B cell (primary cell): ENCODE data around the gene FAM120C. TPM values are rescaled to one million over a fixed set of nuclear protein-coding genes. Genes with fewer than 3 reads are reported as not detected.

Source experiments
- ATAC-seq: fragments of 200-7000 bp; cut with Tn5 transposase; one replicate; pipeline ENCODE4 v1.10.0; 2021; ENCODE audit warnings: low read depth, mild to moderate bottlenecking, moderate number of reproducible peaks, moderate library complexity
- CTCF ChIA-PET: fragments of 350-600 bp; sonication (Branson Sonifier 250); formaldehyde crosslinking; loops from one replicate; lab custom pipeline; 2021; ENCODE audit warnings: antibody characterized with exemption, inconsistent platforms; lab: Charles Lee
- POLR2A ChIA-PET: fragments of 350-600 bp; sonication (Branson Sonifier 250); formaldehyde crosslinking; loops from one replicate; lab custom pipeline; 2021; ENCODE audit warnings: antibody characterized with exemption; lab: Charles Lee
- DNase-seq: peaks from one replicate; pipeline ENCODE4 v3.0.0; 2013
- H2AFZ ChIP-seq: 2 replicates; pipeline ENCODE4 v1.6.1; 2012; ENCODE audit warnings: mild to moderate bottlenecking, low read depth, low read length; ENCODE audit not compliant: insufficient read depth, poor library complexity, severe bottlenecking
- H3K27ac ChIP-seq, 2 donors: 1 replicate in 1 of 2; 2 replicates in 1 of 2; pipeline ENCODE4 v1.5.1; 2012 to 2013; ENCODE audit warnings: low read length in 2 of 2, mild to moderate bottlenecking in 2 of 2, moderate library complexity in 1 of 2
- H3K27me3 ChIP-seq, 4 experiments: fragments of 200-600 bp in 1 of 4; sonication (generic) in 1 of 4; replicated peaks in 1 of 4; 1 replicate in 2 of 4; 2 replicates in 2 of 4; pipeline versions ENCODE4 v1.6.1 to v1.7.0; 2013 to 2016; ENCODE audit warnings: low read length in 3 of 4, mild to moderate bottlenecking in 2 of 4, mixed read lengths in 1 of 4, moderate library complexity in 1 of 4; ENCODE audit not compliant: insufficient read depth in 4 of 4, control insufficient read depth in 3 of 4; ENCODE audit errors: control extremely low read depth in 1 of 4
- H3K36me3 ChIP-seq, 2 experiments: replicated peaks in 1 of 2; 1 replicate in 1 of 2; 2 replicates in 1 of 2; pipeline versions ENCODE4 v1.6.1 to v1.7.1; 2013; ENCODE audit warnings: low read length in 1 of 2; ENCODE audit not compliant: insufficient read depth in 2 of 2, control insufficient read depth in 1 of 2; ENCODE audit errors: control extremely low read depth in 1 of 2, extremely low read depth in 1 of 2
- H3K4me1 ChIP-seq, 2 donors: fragments of 200-600 bp in 1 of 2; sonication (generic) in 1 of 2; 1 replicate in 1 of 2; 2 replicates in 1 of 2; pipeline versions ENCODE4 v1.5.1 to v1.6.1; 2013 to 2017; ENCODE audit warnings: low read length in 2 of 2; ENCODE audit not compliant: control insufficient read depth in 2 of 2, insufficient read depth in 2 of 2
- H3K4me2 ChIP-seq: replicated peaks from 2 replicates; pipeline ENCODE3; 2012; ENCODE audit warnings: mild to moderate bottlenecking, low read depth, low read length; ENCODE audit not compliant: poor library complexity, severe bottlenecking
- H3K4me3 ChIP-seq, 5 experiments: fragments of 200-600 bp in 1 of 5; sonication (generic) in 1 of 5; 1 replicate in 3 of 5; 2 replicates in 2 of 5; pipeline versions ENCODE4 v1.5.1 to v1.7.0; 2011 to 2016; ENCODE audit warnings: low read length in 4 of 5, mild to moderate bottlenecking in 4 of 5, low read depth in 2 of 5, control low read depth in 1 of 5, moderate library complexity in 1 of 5; ENCODE audit not compliant: insufficient read depth in 1 of 5; ENCODE audit errors: control extremely low read depth in 1 of 5, extremely low read depth in 1 of 5
- H3K79me2 ChIP-seq: fragments of 200-600 bp; sonication (generic); one replicate; pipeline ENCODE4 v1.6.0; 2016; ENCODE audit warnings: low read length; ENCODE audit not compliant: control insufficient read depth, insufficient read depth
- H3K9ac ChIP-seq: fragments of 200-600 bp; sonication (generic); 2 replicates; pipeline ENCODE4 v1.6.1; 2017; ENCODE audit warnings: mild to moderate bottlenecking, low read length, moderate library complexity
- H3K9me3 ChIP-seq, 3 donors: one replicate each; pipeline versions ENCODE4 v1.6.1 to v1.7.1; 2013; ENCODE audit warnings: low read length in 2 of 3; ENCODE audit not compliant: control insufficient read depth in 2 of 3, insufficient read depth in 1 of 3; ENCODE audit errors: control extremely low read depth in 1 of 3
- H4K20me1 ChIP-seq: 2 replicates; pipeline ENCODE4 v1.6.0; 2012; ENCODE audit warnings: mild to moderate bottlenecking, low read length; ENCODE audit not compliant: insufficient read depth, control insufficient read depth, poor library complexity, severe bottlenecking
- H3K27ac Mint-ChIP-seq: one replicate; pipeline ENCODE4 v1.8.0; 2021; ENCODE audit warnings: mixed read lengths
- H3K27me3 Mint-ChIP-seq: one replicate; pipeline ENCODE4 v1.8.0; 2021; ENCODE audit warnings: mixed read lengths
- H3K4me1 Mint-ChIP-seq: one replicate; pipeline ENCODE4 v1.8.0; 2021; ENCODE audit warnings: mixed read lengths
- H3K4me3 Mint-ChIP-seq: one replicate; pipeline ENCODE4 v1.8.0; 2021; ENCODE audit warnings: mixed read lengths
- H3K9me3 Mint-ChIP-seq: one replicate; pipeline ENCODE4 v1.8.0; 2022; ENCODE audit warnings: mixed read lengths; ENCODE audit not compliant: insufficient read depth
- CTCF ChIP-seq: fragments of 200-600 bp; IDR thresholded peaks from one replicate; pipeline ENCODE4 v1.8.0; 2022; ENCODE audit warnings: antibody characterized with exemption, mild to moderate bottlenecking
- WGBS: methylation state at CpG from one replicate; pipeline ENCODE4 v1.1.5; 2013; ENCODE audit warnings: missing lambda C conversion rate; ENCODE audit not compliant: insufficient coverage; 5-methylcytosine and 5-hydroxymethylcytosine counted together
- intact Hi-C: fragments of 100-400 bp; cut with micrococcal nuclease; formaldehyde crosslinking; loops from one replicate; pipeline ENCODE4 v1.10.0; 2022
- polyA plus RNA-seq: library from polyadenylated mRNA; depleted of rRNA; stranded (reverse); fragments of >200 nt; gene quantifications from 2 replicates; pipeline ENCODE4 v1.2.3, GENCODE V29; 2012
- total RNA-seq, 2 donors: library from RNA; stranded (reverse); fragments of 120-200 nt in 1 of 2; gene quantifications; 1 replicate in 1 of 2; 2 replicates in 1 of 2; pipeline versions ENCODE4 v1.2.3 to v1.2.4, GENCODE V29; 2013 to 2022

Gene FAM120C
- total and polyA plus RNA-seq, 2 donors (not counting 1 experiment from before 2014, with no cell fraction given): 7.7 to 23.3 TPM

GRCh38 chrX:54045563-54046228, 137.4 kb downstream of the FAM120C start:
- CTCF ChIA-PET: interaction anchor here (1.5 kb wide), 1 partner anchor 1012 kb away, joined by 3 read pairs; no protein-coding TSS in a partner anchor
- ATAC-seq: no peak
- H4K20me1 ChIP-seq: no peaks in the 10 kb centered on the region
- H3K9ac ChIP-seq: peak overlapping the region; percentile 64
- POLR2A ChIA-PET: interaction anchor here (2.3 kb wide), 1 partner anchor 594 kb away, joined by 8 read pairs; no protein-coding TSS in a partner anchor
- Mint-ChIP-seq H3K4me3 (peak overlapping the region; percentile 97), H3K9me3 (no peaks in the 10 kb centered on the region), H3K27me3 (no peaks in the 10 kb centered on the region), H3K4me1 (peaks cover 17% of the 10 kb centered on the region), H3K27ac (peak overlapping the region; percentile 95)
- H3K4me1 ChIP-seq: peaks cover 9 to 13% of the 10 kb centered on the region in 2 donors
- H3K27ac ChIP-seq: peak overlapping the region; percentile 84 to 87
- peak overlapping the region; percentile 83 for H2AFZ ChIP-seq
- H3K4me3 ChIP-seq: no peak overlapping the region
- no peaks in the 10 kb centered on the region for H3K9me3 ChIP-seq
- no CpG with 5 or more reads among the region's 12 CpGs for WGBS
- H3K36me3 ChIP-seq: peaks cover 0 to 9% of the 10 kb centered on the region in 2 experiments
- no peaks in the 10 kb centered on the region for H3K79me2 ChIP-seq
- TF ChIP-seq CTCF: no peak
- intact Hi-C loops: loop anchor here (2.0 to 10.0 kb wide), 3 partner anchors 395 to 1115 kb away; partner anchors contain the start of genes KANTR and TSR2
- no peaks in the 10 kb centered on the region for H3K27me3 ChIP-seq
- no peak for DNase-seq
- H3K4me2 ChIP-seq: peak overlapping the region; percentile 70

GRCh38 chrX:54044877-54045338, 138.1 kb downstream of the FAM120C start:
- Histone ChIP-seq H3K4me2 (peak overlapping the region; percentile 70), H3K27me3 (no peaks in the 10 kb centered on the region), H3K36me3 (peaks cover 1 to 14% of the 10 kb centered on the region in 2 experiments), H3K4me1 (peaks cover 9 to 13% of the 10 kb centered on the region in 2 donors), H3K9me3 (no peaks in the 10 kb centered on the region), H3K27ac (peak overlapping the region; percentile 84 to 87), H4K20me1 (no peaks in the 10 kb centered on the region), H2AFZ (peak overlapping the region; percentile 83), H3K79me2 (no peaks in the 10 kb centered on the region), H3K4me3 (peak overlapping the region; percentile 27 to 86 (median 68)), H3K9ac (peak overlapping the region; percentile 64)
- H3K27me3 Mint-ChIP-seq: no peaks in the 10 kb centered on the region
- POLR2A ChIA-PET: interaction anchor here (1.2 to 2.9 kb wide), 8 partner anchors 138 to 1672 kb away, joined by 3 to 15 read pairs (median 6); partner anchors contain the start of genes APEX2, FAM120C, GNL3L and RRAGB
- CTCF ChIA-PET: interaction anchor here (1.5 to 2.2 kb wide), 2 partner anchors 361 to 1012 kb away, joined by 3 to 7 read pairs; no protein-coding TSS in a partner anchor
- 0% methylated on average over 6 of the region's 10 CpGs for WGBS
- peak overlapping the region; percentile 97 for H3K4me3 Mint-ChIP-seq
- peak overlapping the region; percentile 95 for H3K27ac Mint-ChIP-seq
- intact Hi-C loops: loop anchor here (1.0 to 10.0 kb wide), 5 partner anchors 138 to 1672 kb away; partner anchors contain the start of genes FAM120C, KANTR, RRAGB and TSR2
- DNase-seq: no peak
- peaks cover 17% of the 10 kb centered on the region for H3K4me1 Mint-ChIP-seq
- ATAC-seq: no peak
- H3K9me3 Mint-ChIP-seq: no peaks in the 10 kb centered on the region
- TF ChIP-seq CTCF: no peak
